WTC11 (cell line): Measurements from ENCODE around the gene MRPL33. TPM values are rescaled to one million over a fixed set of nuclear protein-coding genes. Genes with fewer than 3 reads are reported as not detected.

Experiments used
- ATAC-seq: fragments of 200-7000 bp; cut with Tn5 transposase; 2 replicates; pipeline ENCODE4 v1.10.0; 2021; ENCODE audit warnings: mild to moderate bottlenecking, moderate library complexity
- CTCF ChIA-PET: fragments of 300-600 bp; sonication (Branson Sonifier 250); formaldehyde crosslinking; loops from one replicate; lab custom pipeline; 2021; ENCODE audit warnings: antibody characterized with exemption; lab: Charles Lee
- POLR2A ChIA-PET: fragments of 350-600 bp; sonication (Branson Sonifier 250); formaldehyde crosslinking; loops from one replicate; lab custom pipeline; 2021; ENCODE audit warnings: antibody characterized with exemption; lab: Charles Lee
- DNase-seq: peaks from one replicate; pipeline ENCODE4 v3.0.0; 2021; ENCODE audit warnings: low spot score
- H3K27ac Mint-ChIP-seq: 2 replicates; pipeline ENCODE4 v1.8.0; 2021; ENCODE audit warnings: mixed read lengths
- H3K27me3 Mint-ChIP-seq: 2 replicates; pipeline ENCODE4 v1.8.0; 2021; ENCODE audit warnings: low read depth, mild to moderate bottlenecking, moderate library complexity, mixed read lengths
- H3K36me3 Mint-ChIP-seq: 2 replicates; pipeline ENCODE4 v1.8.0; 2021; ENCODE audit warnings: mixed read lengths
- H3K4me1 Mint-ChIP-seq: 2 replicates; pipeline ENCODE4 v1.8.0; 2022; ENCODE audit warnings: mixed read lengths
- H3K4me3 Mint-ChIP-seq: 2 replicates; pipeline ENCODE4 v1.8.0; 2021; ENCODE audit warnings: mild to moderate bottlenecking, moderate library complexity, mixed read lengths
- H3K9me3 Mint-ChIP-seq: 2 replicates; pipeline ENCODE4 v1.8.0; 2021; ENCODE audit warnings: mixed read lengths
- ARID4B ChIP-seq: sonication (generic); formaldehyde crosslinking; IDR thresholded peaks from 2 replicates; pipeline ENCODE4 v1.8.0; 2023; ENCODE audit warnings: missing genetic modification reagents, mild to moderate bottlenecking, borderline replicate concordance
- ATF2 ChIP-seq: sonication (generic); formaldehyde crosslinking; IDR thresholded peaks from 2 replicates; pipeline ENCODE4 v1.8.1; 2022; ENCODE audit warnings: low read depth, missing genetic modification reagents, borderline replicate concordance
- CDX4 ChIP-seq: fragments of 250-450 bp; sonication (Bioruptor Pico); IDR thresholded peaks from 2 replicates; pipeline ENCODE4 v1.9.0; 2021; ENCODE audit warnings: moderate library complexity, mild to moderate bottlenecking, inconsistent platforms, borderline replicate concordance
- CREB1 ChIP-seq: sonication (generic); formaldehyde crosslinking; IDR thresholded peaks from 2 replicates; pipeline ENCODE4 v1.8.0; 2023; ENCODE audit warnings: mild to moderate bottlenecking, missing genetic modification reagents
- E2F4 ChIP-seq: sonication (generic); formaldehyde crosslinking; IDR thresholded peaks from 2 replicates; pipeline ENCODE4 v1.8.1; 2022; ENCODE audit warnings: low read depth, mild to moderate bottlenecking, moderate library complexity, missing genetic modification reagents, borderline replicate concordance
- E2F5 ChIP-seq: sonication (generic); formaldehyde crosslinking; IDR thresholded peaks from 2 replicates; pipeline ENCODE4 v1.8.1; 2022; ENCODE audit warnings: mild to moderate bottlenecking, moderate library complexity, missing genetic modification reagents
- FOXP1 ChIP-seq: sonication (generic); formaldehyde crosslinking; IDR thresholded peaks from 2 replicates; pipeline ENCODE4 v1.8.0; 2022; ENCODE audit warnings: missing genetic modification reagents, mild to moderate bottlenecking, moderate library complexity, borderline replicate concordance
- HMGA2 ChIP-seq: fragments of 250-450 bp; sonication (Bioruptor Pico); IDR thresholded peaks from 2 replicates; pipeline ENCODE4 v1.4.0; 2021; ENCODE audit warnings: mild to moderate bottlenecking, moderate library complexity
- IRF1 ChIP-seq: sonication (generic); formaldehyde crosslinking; IDR thresholded peaks from 2 replicates; pipeline ENCODE4 v1.8.0; 2023; ENCODE audit warnings: missing genetic modification reagents
- JUN ChIP-seq: sonication (generic); formaldehyde crosslinking; IDR thresholded peaks from 2 replicates; pipeline ENCODE4 v1.8.0; 2023; ENCODE audit warnings: mild to moderate bottlenecking, missing genetic modification reagents
- NFE2L1 ChIP-seq: sonication (generic); formaldehyde crosslinking; IDR thresholded peaks from 2 replicates; pipeline ENCODE4 v1.8.1; 2023; ENCODE audit warnings: missing genetic modification reagents
- NR1H2 ChIP-seq: sonication (generic); formaldehyde crosslinking; IDR thresholded peaks from 2 replicates; pipeline ENCODE4 v1.9.0; 2021; ENCODE audit warnings: mild to moderate bottlenecking, moderate library complexity, missing genetic modification reagents
- SOX15 ChIP-seq: fragments of 250-450 bp; sonication (Bioruptor Pico); IDR thresholded peaks from 2 replicates; pipeline ENCODE4 v1.9.0; 2021; ENCODE audit warnings: mild to moderate bottlenecking
- STAT6 ChIP-seq: sonication (generic); formaldehyde crosslinking; conservative IDR thresholded peaks from 2 replicates; pipeline ENCODE4 v1.8.1; 2023; ENCODE audit warnings: mild to moderate bottlenecking, low read depth, missing genetic modification reagents, moderate library complexity
- TEAD1 ChIP-seq: sonication (generic); formaldehyde crosslinking; IDR thresholded peaks from 2 replicates; pipeline ENCODE4 v1.8.0; 2022; ENCODE audit warnings: mild to moderate bottlenecking, missing genetic modification reagents
- TEAD4 ChIP-seq: sonication (generic); formaldehyde crosslinking; IDR thresholded peaks from 2 replicates; pipeline ENCODE4 v1.8.0; 2022; ENCODE audit warnings: mild to moderate bottlenecking, missing genetic modification reagents
- ZNF121 ChIP-seq: sonication (generic); formaldehyde crosslinking; IDR thresholded peaks from 2 replicates; pipeline ENCODE4 v1.8.0; 2023; ENCODE audit warnings: missing genetic modification reagents
- ZNF232 ChIP-seq: sonication (generic); formaldehyde crosslinking; IDR thresholded peaks from 2 replicates; pipeline ENCODE4 v1.8.0; 2022; ENCODE audit warnings: mild to moderate bottlenecking, missing genetic modification reagents
- ZNF416 ChIP-seq: fragments of 250-450 bp; sonication (Bioruptor Pico); IDR thresholded peaks from 2 replicates; pipeline ENCODE4 v1.9.0; 2021; ENCODE audit warnings: mild to moderate bottlenecking, inconsistent platforms
- ZNF671 ChIP-seq: fragments of 250-450 bp; sonication (Bioruptor Pico); IDR thresholded peaks from 2 replicates; pipeline ENCODE4 v1.8.0; 2021; ENCODE audit warnings: mild to moderate bottlenecking
- total RNA-seq: library from RNA; stranded (reverse); gene quantifications from 3 replicates; pipeline ENCODE4 v1.2.3, GENCODE V29; 2021

Gene MRPL33
- total RNA-seq, 1 experiment from 2014 or later: 52.5 TPM

- TF ChIP-seq E2F5 (CRISPR knock-in tag) (no peak), ARID4B (CRISPR knock-in tag) (no peak), SOX15 (CRISPR knock-in tag) (no peak), IRF1 (CRISPR knock-in tag) (no peak), CDX4 (CRISPR knock-in tag) (no peak), STAT6 (CRISPR knock-in tag) (no peak), CREB1 (CRISPR knock-in tag) (no peak), NFE2L1 (CRISPR knock-in tag) (no peak), NR1H2 (CRISPR knock-in tag) (no peak), ZNF232 (CRISPR knock-in tag) (no peak), HMGA2 (CRISPR knock-in tag) (no peak), E2F4 (no peak)
Observed at GRCh38 chr2:27727257-27727656, 44.3 kb upstream of the MRPL33 start (continued).

- CTCF ChIA-PET: no interaction called here
- no peak for DNase-seq
- H3K27me3 Mint-ChIP-seq: no peaks in the 10 kb centered on the region
- POLR2A ChIA-PET: interaction anchor here (0.6 kb wide), 2 partner anchors 23 to 24 kb away, joined by 3 to 7 read pairs; no protein-coding TSS in a partner anchor
- H3K36me3 Mint-ChIP-seq: no peaks in the 10 kb centered on the region
- H3K9me3 Mint-ChIP-seq: no peaks in the 10 kb centered on the region
- peaks cover 21% of the 10 kb centered on the region for H3K4me1 Mint-ChIP-seq
- H3K27ac Mint-ChIP-seq: no peak overlapping the region
- no peak for ATAC-seq
- H3K4me3 Mint-ChIP-seq: no peak overlapping the region
- TF ChIP-seq TEAD1 (CRISPR knock-in tag) (no peak), ZNF121 (CRISPR knock-in tag) (no peak), JUN (CRISPR knock-in tag) (no peak), TEAD4 (CRISPR knock-in tag) (no peak), IRF1 (CRISPR knock-in tag) (no peak), FOXP1 (no peak), ATF2 (CRISPR knock-in tag) (no peak), ZNF671 (CRISPR knock-in tag) (no peak), ZNF416 (no peak)
Observed at GRCh38 chr2:27728081-27728858, 43.2 kb upstream of the MRPL33 start.
